Stimulated activated naive CD8-positive, alpha-beta T cell treated with anti-CD3 and anti-CD28 coated beads, Interleukin-15, Interleukin-2, amounts not matched to agents 100 ng/mL and 50 ng/mL, for 24 hours (primary cell): ENCODE measurements around the gene TTLL9.
A peak's percentile ranks its signal among the peaks of the same experiment; 100 is the strongest.

Experiments
- H3K27ac Mint-ChIP-seq: one replicate; pipeline ENCODE4 v1.8.0; 2021; ENCODE audit warnings: mild to moderate bottlenecking, mixed read lengths
- H3K27me3 Mint-ChIP-seq: one replicate; pipeline ENCODE4 v1.8.0; 2021; ENCODE audit warnings: mixed read lengths
- H3K36me3 Mint-ChIP-seq: one replicate; pipeline ENCODE4 v1.8.0; 2021; ENCODE audit warnings: low read depth, mixed read lengths
- H3K4me1 Mint-ChIP-seq: one replicate; pipeline ENCODE4 v1.8.0; 2021; ENCODE audit warnings: low read depth, mixed read lengths
- H3K4me3 Mint-ChIP-seq: one replicate; pipeline ENCODE4 v1.8.0; 2021; ENCODE audit warnings: mild to moderate bottlenecking, mixed read lengths
- H3K9me3 Mint-ChIP-seq: one replicate; pipeline ENCODE4 v1.8.0; 2021; ENCODE audit warnings: mixed read lengths

TTLL9 gene

GRCh38 chr20:31969991-31970390 lies 99.6 kb downstream of the TTLL9 start:
- no peaks in the 10 kb centered on the region for H3K36me3 Mint-ChIP-seq
- no peak overlapping the region for H3K4me3 Mint-ChIP-seq
- H3K9me3 Mint-ChIP-seq = no peaks in the 10 kb centered on the region
- H3K27ac Mint-ChIP-seq = no peak overlapping the region
- H3K27me3 Mint-ChIP-seq = peaks cover 53% of the 10 kb centered on the region
- peaks cover 4% of the 10 kb centered on the region for H3K4me1 Mint-ChIP-seq

GRCh38 chr20:31972471-31973021 lies 102.1 kb downstream of the TTLL9 start:
- no peaks in the 10 kb centered on the region for H3K36me3 Mint-ChIP-seq
- no peak overlapping the region for H3K27ac Mint-ChIP-seq
- H3K27me3 Mint-ChIP-seq = peaks cover 41% of the 10 kb centered on the region
- H3K4me1 Mint-ChIP-seq = peaks cover 4% of the 10 kb centered on the region
- H3K9me3 Mint-ChIP-seq = no peaks in the 10 kb centered on the region
- no peak overlapping the region for H3K4me3 Mint-ChIP-seq

- Mint-ChIP-seq H3K4me1 (no peaks in the 10 kb centered on the region), H3K27me3 (peaks cover 34% of the 10 kb centered on the region), H3K36me3 (no peaks in the 10 kb centered on the region), H3K9me3 (no peaks in the 10 kb centered on the region), H3K4me3 (no peak overlapping the region), H3K27ac (no peak overlapping the region)
Measured at GRCh38 chr20:31974296-31974695, 103.9 kb downstream of the TTLL9 start.

- H3K27ac Mint-ChIP-seq = no peak overlapping the region
- H3K4me3 Mint-ChIP-seq = no peak overlapping the region
- H3K27me3 Mint-ChIP-seq = peaks cover 29% of the 10 kb centered on the region
- no peaks in the 10 kb centered on the region for H3K9me3 Mint-ChIP-seq
- H3K4me1 Mint-ChIP-seq = no peaks in the 10 kb centered on the region
- H3K36me3 Mint-ChIP-seq = no peaks in the 10 kb centered on the region
Measured at GRCh38 chr20:31974951-31975487, 104.6 kb downstream of the TTLL9 start.

- no peaks in the 10 kb centered on the region for H3K4me1 Mint-ChIP-seq
- H3K27ac Mint-ChIP-seq = no peak overlapping the region
- no peaks in the 10 kb centered on the region for H3K9me3 Mint-ChIP-seq
- peaks cover 20% of the 10 kb centered on the region for H3K27me3 Mint-ChIP-seq
- no peaks in the 10 kb centered on the region for H3K36me3 Mint-ChIP-seq
- H3K4me3 Mint-ChIP-seq = no peak overlapping the region
Measured at GRCh38 chr20:31975874-31976273, 105.4 kb downstream of the TTLL9 start.

GRCh38 chr20:31977080-31977479 lies 106.6 kb downstream of the TTLL9 start:
- Mint-ChIP-seq H3K27ac (no peak overlapping the region), H3K36me3 (no peaks in the 10 kb centered on the region), H3K27me3 (peaks cover 22% of the 10 kb centered on the region), H3K4me1 (no peaks in the 10 kb centered on the region), H3K4me3 (no peak overlapping the region), H3K9me3 (no peaks in the 10 kb centered on the region)

- Mint-ChIP-seq H3K27ac (no peak overlapping the region), H3K27me3 (peaks cover 21% of the 10 kb centered on the region), H3K4me1 (no peaks in the 10 kb centered on the region), H3K9me3 (no peaks in the 10 kb centered on the region), H3K36me3 (no peaks in the 10 kb centered on the region), H3K4me3 (no peak overlapping the region)
Measured at GRCh38 chr20:31979713-31980426, 109.4 kb downstream of the TTLL9 start.

GRCh38 chr20:31981784-31982183 lies 111.3 kb downstream of the TTLL9 start:
- H3K9me3 Mint-ChIP-seq = no peaks in the 10 kb centered on the region
- no peak overlapping the region for H3K27ac Mint-ChIP-seq
- H3K4me1 Mint-ChIP-seq = no peaks in the 10 kb centered on the region
- H3K36me3 Mint-ChIP-seq = no peaks in the 10 kb centered on the region
- H3K4me3 Mint-ChIP-seq = no peak overlapping the region
- H3K27me3 Mint-ChIP-seq = peaks cover 14% of the 10 kb centered on the region

GRCh38 chr20:31984981-31985471 lies 114.6 kb downstream of the TTLL9 start:
- H3K27ac Mint-ChIP-seq = no peak overlapping the region
- peaks cover 5% of the 10 kb centered on the region for H3K4me1 Mint-ChIP-seq
- H3K4me3 Mint-ChIP-seq = no peak overlapping the region
- H3K36me3 Mint-ChIP-seq = no peaks in the 10 kb centered on the region
- no peaks in the 10 kb centered on the region for H3K9me3 Mint-ChIP-seq
- peaks cover 9% of the 10 kb centered on the region for H3K27me3 Mint-ChIP-seq

GRCh38 chr20:31987744-31988143 lies 117.3 kb downstream of the TTLL9 start:
- Mint-ChIP-seq H3K4me1 (peaks cover 5% of the 10 kb centered on the region), H3K27ac (no peak overlapping the region), H3K36me3 (no peaks in the 10 kb centered on the region), H3K4me3 (no peak overlapping the region), H3K9me3 (no peaks in the 10 kb centered on the region), H3K27me3 (peaks cover 5% of the 10 kb centered on the region)

GRCh38 chr20:31988430-31989015 lies 118.1 kb downstream of the TTLL9 start:
- Mint-ChIP-seq H3K27me3 (peaks cover 6% of the 10 kb centered on the region), H3K27ac (peak overlapping the region; percentile 38), H3K4me3 (no peak overlapping the region), H3K9me3 (no peaks in the 10 kb centered on the region), H3K4me1 (peaks cover 5% of the 10 kb centered on the region), H3K36me3 (no peaks in the 10 kb centered on the region)

GRCh38 chr20:31989030-31989645 lies 118.7 kb downstream of the TTLL9 start:
- no peaks in the 10 kb centered on the region for H3K9me3 Mint-ChIP-seq

GRCh38 chr20:31990641-31991338 lies 120.4 kb downstream of the TTLL9 start:
- H3K27ac Mint-ChIP-seq = no peak overlapping the region
- H3K9me3 Mint-ChIP-seq = no peaks in the 10 kb centered on the region
- H3K4me1 Mint-ChIP-seq = peaks cover 5% of the 10 kb centered on the region
- no peaks in the 10 kb centered on the region for H3K36me3 Mint-ChIP-seq
- no peak overlapping the region for H3K4me3 Mint-ChIP-seq
- H3K27me3 Mint-ChIP-seq = peaks cover 15% of the 10 kb centered on the region

More at GRCh38 chr20:31989030-31989645, 118.7 kb downstream of the TTLL9 start:
- Mint-ChIP-seq H3K36me3 (no peaks in the 10 kb centered on the region), H3K27me3 (peaks cover 12% of the 10 kb centered on the region), H3K4me1 (peaks cover 5% of the 10 kb centered on the region), H3K4me3 (no peak overlapping the region), H3K27ac (no peak overlapping the region)

GRCh38 chr20:31991339-31991705 lies 120.9 kb downstream of the TTLL9 start:
- Mint-ChIP-seq H3K36me3 (no peaks in the 10 kb centered on the region), H3K4me1 (peaks cover 5% of the 10 kb centered on the region), H3K4me3 (no peak overlapping the region), H3K27me3 (peaks cover 15% of the 10 kb centered on the region), H3K27ac (peak overlapping the region; percentile 46), H3K9me3 (no peaks in the 10 kb centered on the region)
